Hippocampal formation (tissue), 2 donors: Measurements from ENCODE around the gene PLEKHG2.
A peak's percentile ranks its signal among the peaks of the same experiment; 100 is the strongest.
"Not testable (repeated sequence)": the region's sequence is repeated elsewhere in the genome, so short reads cannot be mapped to it uniquely, and the experiment has no call there.

Source experiments
- DNase-seq, 2 donors: peaks; one replicate each; lab custom pipeline; 2025; lab: John Stamatoyannopoulos, UW

Gene PLEKHG2, protein sequence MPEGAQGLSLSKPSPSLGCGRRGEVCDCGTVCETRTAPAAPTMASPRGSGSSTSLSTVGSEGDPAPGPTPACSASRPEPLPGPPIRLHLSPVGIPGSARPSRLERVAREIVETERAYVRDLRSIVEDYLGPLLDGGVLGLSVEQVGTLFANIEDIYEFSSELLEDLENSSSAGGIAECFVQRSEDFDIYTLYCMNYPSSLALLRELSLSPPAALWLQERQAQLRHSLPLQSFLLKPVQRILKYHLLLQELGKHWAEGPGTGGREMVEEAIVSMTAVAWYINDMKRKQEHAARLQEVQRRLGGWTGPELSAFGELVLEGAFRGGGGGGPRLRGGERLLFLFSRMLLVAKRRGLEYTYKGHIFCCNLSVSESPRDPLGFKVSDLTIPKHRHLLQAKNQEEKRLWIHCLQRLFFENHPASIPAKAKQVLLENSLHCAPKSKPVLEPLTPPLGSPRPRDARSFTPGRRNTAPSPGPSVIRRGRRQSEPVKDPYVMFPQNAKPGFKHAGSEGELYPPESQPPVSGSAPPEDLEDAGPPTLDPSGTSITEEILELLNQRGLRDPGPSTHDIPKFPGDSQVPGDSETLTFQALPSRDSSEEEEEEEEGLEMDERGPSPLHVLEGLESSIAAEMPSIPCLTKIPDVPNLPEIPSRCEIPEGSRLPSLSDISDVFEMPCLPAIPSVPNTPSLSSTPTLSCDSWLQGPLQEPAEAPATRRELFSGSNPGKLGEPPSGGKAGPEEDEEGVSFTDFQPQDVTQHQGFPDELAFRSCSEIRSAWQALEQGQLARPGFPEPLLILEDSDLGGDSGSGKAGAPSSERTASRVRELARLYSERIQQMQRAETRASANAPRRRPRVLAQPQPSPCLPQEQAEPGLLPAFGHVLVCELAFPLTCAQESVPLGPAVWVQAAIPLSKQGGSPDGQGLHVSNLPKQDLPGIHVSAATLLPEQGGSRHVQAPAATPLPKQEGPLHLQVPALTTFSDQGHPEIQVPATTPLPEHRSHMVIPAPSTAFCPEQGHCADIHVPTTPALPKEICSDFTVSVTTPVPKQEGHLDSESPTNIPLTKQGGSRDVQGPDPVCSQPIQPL (N-terminal part only)

DNA sequence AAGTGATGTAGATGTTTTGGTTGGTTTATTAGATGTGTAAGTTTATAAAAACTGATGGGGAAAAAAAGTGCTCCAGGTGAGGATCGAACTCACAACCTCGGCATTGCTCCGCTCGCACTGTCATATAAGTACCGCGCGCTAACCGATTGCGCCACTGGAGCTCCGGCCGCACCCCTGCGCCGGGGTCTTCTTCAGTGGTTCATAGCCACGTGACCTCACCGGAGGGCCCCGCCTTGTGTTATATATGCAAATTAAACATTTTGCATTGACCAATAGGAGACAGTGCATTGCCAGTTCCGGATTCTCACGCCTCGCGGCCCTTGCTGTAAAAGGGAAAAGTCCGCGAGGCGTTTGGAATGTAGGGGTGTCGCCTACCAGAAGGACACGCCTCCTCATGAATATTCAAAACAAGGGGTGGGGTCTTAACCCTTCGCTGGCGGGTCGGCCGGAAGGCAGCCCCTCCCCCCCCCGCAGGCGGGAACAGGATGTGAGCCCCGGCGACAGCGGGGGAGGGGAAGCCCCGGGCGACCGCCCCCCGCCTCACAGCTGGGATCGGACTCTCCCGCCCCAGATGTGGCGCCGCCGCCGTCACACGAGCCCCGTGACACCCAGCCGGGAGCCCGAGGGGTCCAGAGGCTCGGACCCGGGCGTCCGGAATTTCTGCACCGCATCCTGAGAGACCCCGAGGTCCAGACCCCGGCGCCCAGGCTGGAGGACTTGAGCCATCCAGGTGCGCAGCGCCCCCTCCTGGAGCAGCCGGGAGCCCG, at the start of gene PLEKHG2:
Gene PLEKHG2, plus strand, starts transcription at position 570 of the 767 bp plus-strand sequence. CDS start 1,418 bp downstream, outside the sequence.
- DNase-seq = peak; percentile 88 to 98

DNA sequence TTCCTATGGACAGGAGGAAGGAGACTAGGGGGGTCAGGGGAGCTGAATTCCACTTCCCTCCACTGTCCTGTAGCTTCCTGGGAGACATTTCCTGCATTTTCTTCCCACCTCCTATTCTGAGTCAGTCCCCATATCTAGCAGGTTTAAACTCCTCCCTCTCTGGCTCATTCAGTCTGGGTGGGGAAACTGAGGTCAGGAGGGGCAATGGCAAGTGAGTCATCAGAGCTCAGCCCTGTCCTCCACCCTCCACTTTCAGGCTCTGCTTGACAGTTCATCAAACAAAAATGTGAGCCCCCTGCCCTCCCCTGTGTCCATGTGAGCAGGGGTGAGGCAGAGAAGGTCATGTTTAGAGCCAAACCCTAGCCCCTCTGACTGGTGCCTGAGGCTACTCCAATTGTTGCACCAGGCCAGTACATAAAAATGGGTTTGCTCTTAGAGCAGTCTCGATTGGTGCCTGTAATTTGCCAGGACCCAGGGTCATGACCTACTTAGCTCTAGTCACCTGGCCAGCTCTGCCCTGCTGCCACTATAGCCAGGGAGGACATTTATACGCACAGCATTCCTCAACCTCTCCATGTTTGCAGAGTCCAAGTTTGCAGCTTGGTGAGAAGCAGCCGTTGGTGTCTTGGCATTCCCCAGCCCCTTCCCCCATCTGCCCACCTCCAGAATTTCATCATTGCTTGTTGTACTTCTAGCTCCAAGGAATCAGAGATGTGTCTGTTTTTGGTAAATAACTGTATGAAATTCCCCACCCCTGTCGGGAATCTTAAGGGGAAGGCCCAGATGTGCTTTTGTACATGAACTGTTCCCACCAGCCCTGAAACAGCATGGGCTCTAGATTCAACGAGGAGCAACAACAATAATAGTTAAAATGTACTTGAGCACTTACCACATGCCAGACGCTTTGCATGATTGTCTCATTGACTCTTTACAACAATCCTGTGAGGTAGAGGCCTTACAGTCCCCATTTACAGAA, 49.5 kb upstream of the PLEKHG2 start:
- no peak for DNase-seq

- DNase-seq = peak; percentile 81 to 94
Observed at GRCh38 chr19:39363901-39364457, 48.5 kb upstream of the PLEKHG2 start.

- no peak for DNase-seq
Observed at GRCh38 chr19:39365531-39365930, 46.9 kb upstream of the PLEKHG2 start.

- DNase-seq = no peak
Observed at GRCh38 chr19:39369200-39369599, 43.3 kb upstream of the PLEKHG2 start.

GRCh38 chr19:39370735-39371134, 41.7 kb upstream of the PLEKHG2 start:
- no peak for DNase-seq

- peak; percentile 23 for DNase-seq
Observed at GRCh38 chr19:39372047-39372802, 40.2 kb upstream of the PLEKHG2 start.

- DNase-seq = no peak
Observed at GRCh38 chr19:39372941-39373340, 39.5 kb upstream of the PLEKHG2 start.

- DNase-seq = no peak
Observed at GRCh38 chr19:39375929-39376328, 36.5 kb upstream of the PLEKHG2 start.

GRCh38 chr19:39377373-39378362, 34.8 kb upstream of the PLEKHG2 start:
- no peak for DNase-seq

- DNase-seq = not testable (repeated sequence)
Observed at GRCh38 chr19:39379366-39379765, 33.1 kb upstream of the PLEKHG2 start.

- DNase-seq = peak in 1 of 2 donors; percentile 35
Observed at GRCh38 chr19:39379865-39380396, 32.5 kb upstream of the PLEKHG2 start.

DNA sequence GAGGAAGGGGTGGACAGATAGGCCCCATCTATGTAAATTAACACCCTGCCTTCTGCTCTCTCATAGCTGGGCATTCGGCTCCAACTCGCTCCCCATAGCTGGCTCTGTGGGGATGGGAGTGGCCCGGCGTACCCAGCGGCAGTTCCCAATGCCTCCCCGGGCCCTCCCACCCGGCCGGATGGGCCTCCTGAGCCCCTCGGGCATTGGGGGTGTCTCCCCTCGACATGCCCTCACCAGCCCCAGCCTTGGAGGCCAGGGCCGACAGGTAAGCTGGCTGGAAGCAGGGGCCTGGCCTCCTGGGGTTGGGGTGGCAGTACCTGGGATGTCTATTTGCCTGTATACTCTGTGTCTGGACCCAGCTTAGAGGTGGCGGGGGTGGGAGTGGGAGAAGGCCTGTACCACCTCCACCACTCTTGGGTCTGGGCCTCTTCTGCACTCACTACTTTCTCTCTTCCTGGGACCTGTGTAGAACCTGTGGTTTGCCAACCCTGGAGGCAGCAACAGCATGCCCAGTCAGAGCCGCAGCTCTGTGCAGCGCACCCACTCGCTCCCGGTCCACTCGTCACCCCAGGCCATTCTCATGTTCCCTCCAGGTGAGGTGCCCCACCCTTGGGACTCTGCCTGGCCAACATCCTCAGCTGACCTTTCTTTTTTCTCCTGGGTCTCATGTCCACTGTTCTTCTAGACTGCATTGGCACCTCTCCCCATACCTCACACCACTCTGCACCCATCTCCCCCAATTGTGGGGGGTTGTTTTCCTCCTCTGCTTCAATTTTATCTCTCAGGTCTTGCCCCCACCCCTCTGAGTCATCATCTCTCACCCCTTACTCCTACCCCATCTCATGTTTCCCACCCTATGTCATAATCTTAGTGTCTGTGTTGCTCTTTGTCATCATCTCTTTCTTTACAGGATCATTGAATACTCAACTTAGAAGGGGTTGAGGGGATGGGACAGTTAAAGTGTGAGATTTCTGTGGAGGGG, 31.7 kb upstream of the PLEKHG2 start:
- DNase-seq = no peak

DNA sequence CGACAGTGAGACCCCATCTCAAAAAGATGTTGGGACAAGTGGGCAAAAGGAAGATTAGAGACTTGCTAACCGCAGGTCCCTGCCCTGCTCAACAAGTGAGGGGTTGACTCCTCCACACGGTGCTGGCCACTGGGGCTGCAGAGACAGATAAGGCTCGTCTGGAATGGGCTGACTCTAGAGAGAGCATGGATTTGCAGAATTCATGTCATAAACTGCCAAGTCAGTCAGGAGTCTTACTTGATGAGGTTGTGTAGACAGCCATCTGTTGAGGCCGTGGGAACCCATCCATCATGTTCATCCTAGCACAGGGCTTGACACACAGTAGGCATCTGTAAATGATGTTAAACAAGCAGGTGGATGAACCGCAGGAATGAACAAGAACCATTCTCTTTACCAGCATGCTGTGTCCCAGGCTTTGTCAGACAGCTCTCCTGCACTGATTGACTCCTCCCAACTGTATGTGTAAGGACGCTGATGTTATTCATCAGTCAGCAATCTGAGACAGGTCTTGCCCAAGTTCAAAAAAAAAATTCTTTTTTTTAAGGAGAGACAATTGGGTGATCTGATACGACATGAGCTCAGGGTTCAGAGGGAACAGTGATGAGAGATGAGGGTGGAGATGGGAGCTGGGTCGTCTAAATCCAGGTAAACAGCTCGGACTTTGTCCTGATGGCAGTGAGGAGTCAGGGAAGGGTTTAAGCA, 30.4 kb upstream of the PLEKHG2 start:
- no peak for DNase-seq

DNA sequence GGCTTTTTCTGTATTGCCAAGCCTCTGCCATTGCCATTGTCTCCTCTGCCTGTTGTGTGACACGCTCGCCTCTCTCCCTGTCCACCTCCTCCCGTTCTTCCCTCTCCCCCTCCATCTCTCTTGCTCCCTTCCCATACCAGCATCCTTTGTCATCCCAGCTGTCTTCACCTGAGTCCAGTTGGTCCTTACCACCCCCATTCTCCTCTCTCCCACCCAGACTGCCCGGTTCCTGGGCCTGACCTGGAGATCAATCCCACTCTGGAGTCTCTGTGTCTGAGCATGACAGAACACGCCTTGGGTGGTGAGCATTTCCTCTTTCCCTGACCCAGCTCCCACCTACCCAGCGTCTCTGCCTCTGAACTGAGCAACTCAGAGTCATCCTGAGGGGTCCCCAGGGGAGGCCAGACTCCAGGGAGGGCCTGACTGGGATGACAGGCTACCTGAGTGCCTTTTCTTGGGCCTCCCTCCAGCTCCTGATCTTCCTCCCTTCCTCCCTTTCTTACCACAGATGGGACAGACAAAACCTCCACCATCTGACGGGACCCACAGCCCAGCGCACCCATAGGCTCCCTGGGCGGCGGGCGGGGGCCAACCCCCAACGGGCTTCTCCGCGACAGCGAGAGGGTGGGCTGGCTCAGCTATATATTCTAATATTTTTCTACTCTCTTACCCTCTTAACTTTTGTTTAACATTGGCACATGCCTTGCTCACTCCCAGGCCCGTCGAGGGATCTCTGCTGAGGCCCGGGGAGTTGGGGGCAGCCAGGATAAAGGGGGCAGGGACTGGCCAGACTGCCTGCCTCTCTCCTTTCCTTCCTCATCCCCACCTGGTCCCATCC, 29.3 kb upstream of the PLEKHG2 start:
- DNase-seq = no peak
